DND-41 (cell line): ENCODE results near the gene GPNMB.
A peak's percentile ranks its signal among the peaks of the same experiment; 100 is the strongest.

Experiments used
- ATAC-seq: fragments of 200-7000 bp; cut with Tn5 transposase; 3 replicates; pipeline ENCODE4 v1.9.1; 2021; ENCODE audit warnings: low read depth; ENCODE audit not compliant: insufficient read depth
- DNase-seq: peaks from one replicate; pipeline ENCODE4 v3.0.0-alpha.2; 2020
- H2AFZ ChIP-seq: 2 replicates; pipeline ENCODE4 v1.6.0; 2012; ENCODE audit warnings: low read depth, low read length
- H3K27ac ChIP-seq: 2 replicates; pipeline ENCODE4 v1.5.1; 2012; ENCODE audit warnings: low read length, inconsistent platforms
- H3K27me3 ChIP-seq: fragments of 200-600 bp; sonication (generic); 2 replicates; pipeline ENCODE4 v1.6.0; 2012; ENCODE audit warnings: low read length, mild to moderate bottlenecking, inconsistent platforms; ENCODE audit not compliant: insufficient read depth, poor library complexity
- H3K36me3 ChIP-seq: 2 replicates; pipeline ENCODE4 v1.5.1; 2012; ENCODE audit warnings: low read length, inconsistent platforms; ENCODE audit not compliant: insufficient read depth
- H3K4me1 ChIP-seq: 2 replicates; pipeline ENCODE4 v1.5.1; 2012; ENCODE audit warnings: mild to moderate bottlenecking, low read length; ENCODE audit not compliant: insufficient read depth
- H3K4me2 ChIP-seq: 2 replicates; pipeline ENCODE4 v1.6.0; 2012; ENCODE audit warnings: mild to moderate bottlenecking, moderate library complexity, low read length, inconsistent platforms; ENCODE audit not compliant: insufficient read depth
- H3K4me3 ChIP-seq, 2 experiments: fragments of 200-600 bp in 1 of 2; shearing (Covaris generic) in 1 of 2; 2 replicates each; pipeline ENCODE4 v1.5.1; 2012 to 2016; ENCODE audit warnings: inconsistent platforms in 2 of 2, low read length in 2 of 2, mild to moderate bottlenecking in 2 of 2, low read depth in 1 of 2, moderate library complexity in 1 of 2
- H3K79me2 ChIP-seq: 2 replicates; pipeline ENCODE4 v1.6.0; 2012; ENCODE audit warnings: low read length, inconsistent platforms; ENCODE audit not compliant: insufficient read depth
- H3K9ac ChIP-seq: 2 replicates; pipeline ENCODE4 v1.6.0; 2012; ENCODE audit warnings: low read depth, mild to moderate bottlenecking, inconsistent platforms, low read length, moderate library complexity
- H3K9me3 ChIP-seq: 2 replicates; pipeline ENCODE4 v1.5.1; 2012; ENCODE audit warnings: low read length, moderate library complexity, mild to moderate bottlenecking, inconsistent platforms; ENCODE audit not compliant: insufficient read depth, severe bottlenecking
- H4K20me1 ChIP-seq: 2 replicates; pipeline ENCODE4 v1.6.0; 2012; ENCODE audit warnings: low read length; ENCODE audit not compliant: insufficient read depth
- EZH2 ChIP-seq: IDR thresholded peaks from 3 replicates; pipeline ENCODE4 v1.6.1; 2012; ENCODE audit warnings: borderline replicate concordance, low read depth, mild to moderate bottlenecking, moderate library complexity, low read length, inconsistent platforms; ENCODE audit not compliant: severe bottlenecking
- TF ChIP-seq, protein P1 (sequence below): IDR thresholded peaks from 2 replicates; pipeline ENCODE4 v1.5.1; 2012; ENCODE audit warnings: borderline replicate concordance, low read length, moderate library complexity, mild to moderate bottlenecking; ENCODE audit not compliant: poor library complexity, severe bottlenecking; ENCODE audit errors: extremely low read depth

The GPNMB gene

GRCh38 chr7:23273141-23273599, 26.6 kb downstream of the GPNMB start:
- Histone ChIP-seq H3K36me3 (no peaks in the 10 kb centered on the region), H4K20me1 (no peaks in the 10 kb centered on the region), H3K4me2 (peak overlapping the region; percentile 50), H3K27me3 (no peaks in the 10 kb centered on the region), H3K27ac (no peak overlapping the region), H3K9ac (no peak overlapping the region), H3K79me2 (no peaks in the 10 kb centered on the region), H3K4me1 (peaks cover 12% of the 10 kb centered on the region), H3K9me3 (no peaks in the 10 kb centered on the region), H2AFZ (peak overlapping the region; percentile 30), H3K4me3 (no peak overlapping the region)
- TF ChIP-seq EZH2 = no peak
- TF ChIP-seq, protein P1, sequence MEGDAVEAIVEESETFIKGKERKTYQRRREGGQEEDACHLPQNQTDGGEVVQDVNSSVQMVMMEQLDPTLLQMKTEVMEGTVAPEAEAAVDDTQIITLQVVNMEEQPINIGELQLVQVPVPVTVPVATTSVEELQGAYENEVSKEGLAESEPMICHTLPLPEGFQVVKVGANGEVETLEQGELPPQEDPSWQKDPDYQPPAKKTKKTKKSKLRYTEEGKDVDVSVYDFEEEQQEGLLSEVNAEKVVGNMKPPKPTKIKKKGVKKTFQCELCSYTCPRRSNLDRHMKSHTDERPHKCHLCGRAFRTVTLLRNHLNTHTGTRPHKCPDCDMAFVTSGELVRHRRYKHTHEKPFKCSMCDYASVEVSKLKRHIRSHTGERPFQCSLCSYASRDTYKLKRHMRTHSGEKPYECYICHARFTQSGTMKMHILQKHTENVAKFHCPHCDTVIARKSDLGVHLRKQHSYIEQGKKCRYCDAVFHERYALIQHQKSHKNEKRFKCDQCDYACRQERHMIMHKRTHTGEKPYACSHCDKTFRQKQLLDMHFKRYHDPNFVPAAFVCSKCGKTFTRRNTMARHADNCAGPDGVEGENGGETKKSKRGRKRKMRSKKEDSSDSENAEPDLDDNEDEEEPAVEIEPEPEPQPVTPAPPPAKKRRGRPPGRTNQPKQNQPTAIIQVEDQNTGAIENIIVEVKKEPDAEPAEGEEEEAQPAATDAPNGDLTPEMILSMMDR = peak; percentile 94
- DNase-seq (peak; percentile 89), ATAC-seq (peak; percentile 98)

GRCh38 chr7:23275912-23276311, 29.3 kb downstream of the GPNMB start:
- no peak overlapping the region for H3K27ac ChIP-seq
- H3K27me3 ChIP-seq = no peaks in the 10 kb centered on the region
- H3K79me2 ChIP-seq = no peaks in the 10 kb centered on the region
- H3K36me3 ChIP-seq = no peaks in the 10 kb centered on the region
- ATAC-seq (no peak), DNase-seq (no peak)
- no peak overlapping the region for H3K4me2 ChIP-seq
- H3K9ac ChIP-seq = no peak overlapping the region
- no peak for TF ChIP-seq EZH2
- TF ChIP-seq, protein P1 = no peak
- H2AFZ ChIP-seq = no peak overlapping the region
- no peaks in the 10 kb centered on the region for H3K9me3 ChIP-seq
- H3K4me1 ChIP-seq = peaks cover 12% of the 10 kb centered on the region
- H3K4me3 ChIP-seq = no peak overlapping the region
- H4K20me1 ChIP-seq = no peaks in the 10 kb centered on the region

GRCh38 chr7:23276376-23276775, 29.8 kb downstream of the GPNMB start:
- no peak overlapping the region for H3K4me2 ChIP-seq
- DNase-seq (peak; percentile 21), ATAC-seq (0 out of 3 replicates have a peak, but pooled peaks have one; percentile 28)
- no peak overlapping the region for H3K27ac ChIP-seq
- no peaks in the 10 kb centered on the region for H4K20me1 ChIP-seq
- peaks cover 12% of the 10 kb centered on the region for H3K4me1 ChIP-seq
- H3K4me3 ChIP-seq = no peak overlapping the region
- TF ChIP-seq, protein P1 = peak; percentile 35
- no peak for TF ChIP-seq EZH2
- H3K79me2 ChIP-seq = no peaks in the 10 kb centered on the region
- no peak overlapping the region for H3K9ac ChIP-seq
- H3K27me3 ChIP-seq = no peaks in the 10 kb centered on the region
- no peaks in the 10 kb centered on the region for H3K9me3 ChIP-seq
- H2AFZ ChIP-seq = no peak overlapping the region
- no peaks in the 10 kb centered on the region for H3K36me3 ChIP-seq
